Bone marrow (tissue), 2 donors: ENCODE results near the gene ZNF638.

Source experiments
- DNase-seq, 2 donors: peaks; one replicate each; lab custom pipeline; 2025; lab: John Stamatoyannopoulos, UW

Gene ZNF638

DNA sequence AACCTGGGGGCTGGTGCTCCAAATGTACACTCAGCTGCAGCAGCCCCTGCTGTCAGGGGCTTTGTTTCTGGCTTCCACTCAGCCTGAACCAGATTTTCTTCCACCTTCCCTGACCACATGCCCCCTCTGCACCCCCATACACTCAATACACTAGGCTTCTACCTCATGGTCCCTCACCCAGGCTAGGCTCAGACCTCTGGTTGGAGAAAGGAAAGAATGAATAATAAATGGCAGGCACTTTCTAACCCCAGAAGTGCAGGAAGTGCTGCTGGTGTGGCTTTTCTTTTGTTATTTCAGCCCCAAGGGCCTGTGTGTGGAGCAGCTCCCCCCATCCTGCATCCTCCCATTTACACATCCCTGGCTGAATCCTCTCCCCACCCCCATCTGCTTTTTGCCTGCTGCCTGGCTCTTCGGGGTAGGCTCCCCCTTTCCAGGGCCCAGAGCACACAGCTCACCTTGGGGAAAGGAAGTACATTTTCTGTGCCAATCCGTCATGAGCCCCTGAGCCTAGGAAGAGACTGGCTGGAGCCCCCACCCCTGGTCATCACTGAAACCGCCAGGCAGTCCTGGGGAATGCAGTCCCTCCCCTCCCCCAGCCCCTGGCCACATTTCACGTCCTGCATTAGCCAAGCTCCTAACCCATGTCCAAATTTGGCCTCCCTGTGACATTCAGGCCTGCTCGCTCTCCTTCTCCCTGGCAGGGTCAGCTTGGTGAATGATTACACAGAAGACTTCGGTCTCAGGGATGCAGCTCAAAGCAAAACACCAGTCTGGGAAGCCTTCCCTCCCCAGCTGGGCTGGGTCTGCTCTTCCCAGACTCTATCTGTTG is 124.4 kb downstream of the ZNF638 start:
- DNase-seq, result no peak

DNA sequence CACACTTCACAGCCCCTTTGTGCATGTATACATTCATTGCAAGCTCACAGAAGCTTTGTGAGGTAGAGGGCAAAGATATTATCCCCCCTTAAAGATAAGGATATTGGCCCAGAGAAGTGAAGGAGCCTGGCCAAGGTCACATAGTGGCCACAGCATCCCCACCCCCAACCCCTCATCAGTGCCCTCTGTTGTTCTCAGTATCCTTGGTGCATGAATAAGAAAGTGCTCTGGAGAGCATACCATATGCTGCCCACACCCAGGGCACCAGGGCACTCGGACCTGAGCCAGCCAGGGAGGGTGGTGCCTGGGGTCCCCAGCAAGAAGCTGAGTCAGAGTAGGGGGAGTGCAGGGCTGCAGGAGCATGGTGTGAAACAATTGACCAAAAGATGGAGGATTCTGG is 125.0 kb downstream of the ZNF638 start:
- DNase-seq, result no peak

DNA sequence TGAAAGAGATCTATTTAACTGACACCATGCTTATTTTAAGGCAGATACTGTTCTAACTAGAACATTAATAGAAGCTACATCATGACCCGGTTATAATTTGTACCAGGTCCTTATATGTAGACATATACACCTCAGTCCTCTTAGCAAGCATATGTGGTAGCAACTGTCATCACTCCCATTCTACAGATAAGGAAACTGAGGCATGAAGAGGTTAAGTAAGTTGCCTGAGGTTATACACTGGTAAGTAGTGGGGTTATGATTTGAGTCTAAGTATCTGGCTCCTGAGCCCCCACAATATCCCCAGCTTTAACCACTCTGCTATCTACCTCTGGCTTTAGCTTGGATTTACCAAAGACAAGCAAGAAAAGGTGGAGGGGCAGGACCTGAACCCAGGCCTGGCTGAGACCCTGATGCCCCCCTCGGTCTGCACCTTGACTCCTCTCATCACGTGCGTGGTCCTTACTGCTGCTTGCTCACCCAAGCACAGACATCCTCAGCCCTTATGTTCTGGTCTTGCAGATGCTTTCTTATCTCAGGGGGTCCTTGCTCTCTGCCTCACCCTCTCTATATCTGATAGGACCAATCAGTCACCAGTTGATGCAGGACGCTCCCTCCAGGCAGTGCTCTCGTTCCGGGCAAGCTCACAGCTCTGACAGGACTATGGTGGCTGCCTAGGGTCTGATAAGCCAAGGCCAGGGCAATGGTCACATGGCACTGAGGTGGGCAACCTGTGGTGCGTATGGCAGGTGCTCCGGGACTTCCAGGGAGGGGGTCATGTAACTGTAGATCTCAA is 125.7 kb downstream of the ZNF638 start:
- no peak for DNase-seq

DNA sequence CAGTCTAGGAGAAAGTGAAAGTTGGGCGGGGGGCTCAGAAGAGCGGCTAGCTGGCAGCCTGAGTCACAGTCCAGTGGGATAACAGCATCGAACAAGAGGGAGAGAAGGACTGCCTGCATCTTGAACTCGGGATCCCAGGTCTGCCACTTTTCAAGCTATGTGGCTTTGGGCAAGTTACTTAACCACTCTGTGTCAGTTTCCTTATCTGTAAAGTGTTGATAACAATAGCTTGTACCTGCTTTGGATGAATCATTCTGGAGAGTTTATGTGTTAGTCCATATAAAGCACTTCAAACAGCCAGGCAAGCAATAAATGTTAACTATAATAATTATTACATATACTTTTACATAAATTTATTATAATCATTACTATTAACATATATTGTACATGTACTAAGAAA is 126.3 kb downstream of the ZNF638 start:
- no peak for DNase-seq

DNA sequence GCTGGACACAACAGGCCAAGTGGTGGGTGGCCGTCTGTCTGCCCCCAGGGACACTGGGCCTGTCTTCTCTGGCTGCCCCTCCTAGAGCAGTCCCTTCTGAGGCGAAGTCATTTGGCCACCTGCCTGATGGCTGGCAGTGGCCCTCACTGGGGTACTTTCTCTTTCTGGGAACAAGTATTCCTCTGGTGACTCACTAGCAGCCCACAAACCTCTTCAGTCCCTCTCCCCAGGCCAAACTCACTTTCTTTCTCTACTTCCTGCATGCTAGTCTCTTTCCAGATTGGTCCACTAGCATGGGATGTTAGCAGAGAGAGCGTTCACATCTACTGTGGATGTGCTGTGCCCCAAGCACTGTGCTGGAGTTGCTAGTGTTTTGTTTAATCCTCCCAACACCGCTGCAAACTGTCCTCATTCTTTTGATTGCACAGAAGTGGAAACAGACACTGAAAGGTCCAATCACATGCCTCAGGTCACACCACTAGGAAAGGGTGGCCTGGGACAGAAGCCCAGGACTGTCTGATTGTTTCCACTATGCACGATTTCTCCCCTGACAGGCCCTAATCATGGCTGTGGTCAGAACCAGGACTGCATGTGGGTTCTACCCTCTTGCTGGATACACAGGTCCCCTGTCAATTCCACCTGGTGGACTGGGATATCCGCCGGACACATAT is 127.0 kb downstream of the ZNF638 start:
- DNase-seq, result no peak

DNA sequence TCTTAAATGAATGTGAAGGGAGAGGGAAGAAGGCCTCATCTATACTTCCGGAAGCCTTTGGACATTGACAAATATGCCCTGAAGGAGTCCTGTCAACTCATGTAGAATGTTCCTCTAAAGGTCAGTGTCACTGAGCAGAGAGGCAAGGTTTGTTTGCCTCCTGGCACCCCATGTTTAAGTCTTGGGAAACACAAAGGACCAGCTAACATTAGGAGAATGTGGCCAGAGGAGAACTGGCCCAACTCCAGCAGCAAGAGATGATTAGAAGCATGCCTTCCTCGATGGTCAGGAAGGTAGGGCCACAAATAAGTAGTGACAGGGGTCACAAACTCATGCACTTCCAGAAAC is 127.5 kb downstream of the ZNF638 start:
- DNase-seq, result no peak

DNA sequence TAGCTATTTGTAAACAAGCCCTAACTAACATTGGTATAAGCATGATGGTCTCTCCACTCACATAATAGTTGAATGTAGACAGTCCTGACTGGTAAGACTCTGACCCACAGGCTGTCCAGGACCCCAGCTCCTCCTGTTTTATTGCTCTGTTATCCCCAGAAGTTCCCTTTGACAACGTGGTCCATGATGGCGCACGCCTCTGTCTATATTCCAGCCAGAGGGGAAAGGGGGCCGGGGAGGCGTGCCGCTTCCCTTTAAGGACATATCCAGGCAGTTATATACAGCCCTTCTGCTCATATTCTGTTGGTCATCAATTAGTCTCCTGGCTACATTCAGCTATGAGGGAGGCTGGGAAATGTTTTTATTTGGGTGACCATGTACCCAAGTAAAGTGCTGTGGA is 128.5 kb downstream of the ZNF638 start:
- no peak for DNase-seq

DNA sequence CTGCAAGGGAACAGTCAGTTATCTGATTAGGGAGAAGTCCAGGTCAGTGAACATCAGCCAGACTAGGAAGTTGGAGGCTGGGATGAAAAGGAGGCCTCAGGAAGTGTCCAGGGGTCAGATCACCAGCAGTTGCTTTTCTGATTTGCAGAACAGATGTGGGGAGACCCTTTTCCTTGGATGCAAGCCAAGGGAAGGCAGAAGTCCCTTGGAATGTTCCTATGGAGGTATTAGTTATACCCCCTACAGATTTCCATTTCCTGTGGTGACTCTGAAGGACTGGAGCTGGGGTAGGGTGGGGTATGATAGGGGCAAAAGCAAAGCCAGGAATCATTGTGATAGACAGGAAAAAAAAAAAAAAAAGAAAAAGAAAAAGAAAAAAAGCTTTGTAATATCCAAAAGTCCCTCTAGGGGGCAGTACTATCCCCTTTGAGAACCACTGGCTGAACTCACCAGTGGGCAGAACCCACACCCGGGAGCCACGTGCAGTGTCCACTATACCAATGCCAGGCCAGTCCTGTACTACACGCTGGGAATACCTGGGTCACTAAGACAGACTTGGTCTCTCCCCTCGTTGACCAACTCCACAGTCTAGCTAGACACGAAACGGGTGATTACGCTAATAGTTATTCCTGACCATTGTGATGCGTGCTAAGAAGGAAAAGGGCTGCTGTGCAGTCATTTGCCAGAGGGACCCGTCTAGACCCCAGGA is 129.2 kb downstream of the ZNF638 start:
- DNase-seq, result no peak

DNA sequence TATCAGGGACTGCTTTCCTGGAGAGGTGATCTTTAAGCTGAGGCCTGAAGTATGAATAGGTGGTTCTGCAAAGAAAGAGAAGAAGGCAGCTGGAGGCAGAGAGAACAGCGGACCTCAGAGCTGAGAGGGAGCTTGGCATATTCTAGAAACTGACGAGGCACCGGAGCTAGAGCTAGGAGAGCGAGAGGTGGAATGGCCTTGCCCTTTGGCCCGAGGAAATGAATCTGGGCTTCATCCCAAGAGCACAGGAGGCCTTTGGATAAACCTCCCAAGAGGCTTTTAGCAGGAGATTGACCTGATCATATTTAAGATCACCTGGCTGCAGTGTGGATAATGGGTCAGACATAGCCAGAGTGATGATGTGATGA is 129.7 kb downstream of the ZNF638 start:
- no peak for DNase-seq

DNA sequence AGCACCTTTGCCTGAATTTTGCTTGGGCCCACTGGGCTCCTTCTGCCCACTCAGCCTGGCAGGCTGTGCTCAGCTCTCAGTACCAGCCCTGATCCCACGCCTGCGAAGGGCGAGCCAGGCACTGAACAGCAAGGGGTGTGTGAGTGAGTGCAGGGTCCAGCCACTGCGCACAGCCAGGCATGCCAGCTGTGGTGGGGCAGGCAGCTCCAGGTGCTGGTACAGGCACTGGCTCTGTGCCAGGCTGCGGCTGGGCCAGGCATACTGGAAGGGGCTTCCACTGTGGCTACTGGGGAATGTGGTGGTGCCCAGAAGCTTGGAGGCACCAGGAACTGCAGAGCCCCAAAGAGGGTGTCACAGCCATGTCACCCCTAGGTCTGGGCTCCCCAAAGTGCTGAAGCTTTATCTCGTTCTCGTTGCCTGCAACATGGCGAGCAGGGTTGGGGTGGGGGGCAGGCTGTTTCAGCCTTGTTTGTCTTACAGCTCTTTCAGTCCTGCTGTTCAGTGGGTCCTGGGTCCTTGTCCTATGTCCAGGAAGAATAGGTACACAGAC is 130.5 kb downstream of the ZNF638 start:
- DNase-seq, result no peak

DNA sequence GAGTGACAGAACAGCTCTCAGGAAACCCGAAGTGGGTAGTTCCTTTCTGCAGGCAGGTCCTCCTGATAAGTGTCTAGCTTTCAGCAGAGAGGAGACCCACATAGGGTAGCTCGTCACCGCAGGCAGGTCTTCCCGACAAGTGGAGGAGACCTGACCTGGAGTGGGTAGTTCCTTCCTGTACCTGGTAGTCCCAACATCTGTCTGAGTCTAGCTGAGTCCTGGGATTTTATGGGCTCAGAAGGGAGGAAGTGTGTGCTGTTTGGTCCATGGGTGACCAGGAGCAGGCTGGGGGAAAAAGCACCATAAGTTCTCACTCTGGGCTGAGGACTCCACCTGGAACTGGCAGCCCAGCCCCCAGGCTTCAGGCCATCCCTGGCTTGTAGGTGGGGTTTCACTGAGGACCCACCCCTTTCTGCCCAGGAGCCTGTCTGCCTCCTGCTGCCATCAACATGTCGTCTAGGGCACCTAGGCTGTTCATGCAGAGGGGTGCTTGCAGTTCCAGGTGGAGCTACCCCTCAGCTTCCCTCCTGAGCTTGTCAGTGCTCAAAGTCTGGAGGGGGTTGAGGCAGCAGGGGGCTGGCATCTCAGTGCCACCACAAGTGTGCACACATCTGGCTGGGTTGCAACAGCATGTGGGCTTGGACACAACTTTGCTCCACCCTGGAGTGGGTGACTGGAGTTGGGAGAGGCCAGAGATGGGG is 131.2 kb downstream of the ZNF638 start:
- no peak for DNase-seq

DNA sequence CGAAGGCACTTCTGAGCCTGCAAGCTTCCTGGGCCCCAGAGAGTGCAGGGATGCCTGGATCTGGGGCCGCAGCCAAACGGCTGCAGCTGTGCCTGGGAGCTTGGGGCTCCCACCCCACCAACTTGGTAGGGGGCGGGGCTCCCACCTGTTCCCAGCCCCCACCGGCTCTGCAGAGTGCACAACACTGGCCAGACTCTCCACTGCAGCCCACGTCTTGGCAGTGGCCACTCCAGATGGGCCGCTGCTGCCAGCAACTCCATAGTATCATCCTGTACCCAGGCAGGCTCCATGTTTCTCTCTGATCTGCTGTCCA is 131.7 kb downstream of the ZNF638 start:
- no peak for DNase-seq

DNA sequence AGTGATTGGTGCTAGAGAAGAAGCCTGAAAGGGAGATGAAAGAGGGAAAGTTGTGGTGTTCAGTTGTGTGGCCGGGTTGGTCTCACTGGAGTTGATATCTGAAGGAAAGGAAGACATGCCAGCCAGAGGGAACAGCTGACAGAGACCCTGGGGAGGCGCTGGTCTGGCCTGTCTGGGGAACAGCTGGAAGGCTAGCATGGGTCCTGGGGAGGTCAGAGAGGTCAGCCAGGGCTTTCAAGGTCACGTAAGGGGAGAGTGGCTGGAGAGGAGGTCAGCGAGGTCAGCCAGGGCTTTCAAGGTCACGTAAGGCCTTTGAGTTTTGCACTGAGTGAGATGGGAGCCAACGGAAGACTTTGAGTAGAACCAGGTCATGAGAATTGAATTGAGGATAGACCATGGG is 132.8 kb downstream of the ZNF638 start:
- no peak for DNase-seq

DNA sequence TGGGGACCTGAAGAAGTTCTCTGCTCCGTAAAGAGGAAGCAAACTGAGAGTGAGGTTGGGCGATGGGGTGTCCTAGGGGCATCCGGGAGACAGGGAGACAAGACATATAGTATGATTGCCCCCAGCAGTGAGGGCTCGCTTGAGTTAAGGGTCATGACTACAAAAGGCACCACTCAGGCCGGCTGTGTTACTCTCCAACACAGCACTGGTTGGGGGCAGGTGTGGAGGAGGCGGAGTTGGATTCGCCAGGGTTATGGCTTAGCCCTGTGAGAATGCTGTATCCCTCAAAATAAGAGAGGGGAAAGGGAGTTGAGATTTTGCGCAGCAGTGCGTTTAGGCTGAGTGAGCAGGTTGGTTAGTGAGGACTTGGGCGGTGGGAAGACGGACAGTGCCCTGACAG is 133.8 kb downstream of the ZNF638 start:
- DNase-seq, result no peak

DNA sequence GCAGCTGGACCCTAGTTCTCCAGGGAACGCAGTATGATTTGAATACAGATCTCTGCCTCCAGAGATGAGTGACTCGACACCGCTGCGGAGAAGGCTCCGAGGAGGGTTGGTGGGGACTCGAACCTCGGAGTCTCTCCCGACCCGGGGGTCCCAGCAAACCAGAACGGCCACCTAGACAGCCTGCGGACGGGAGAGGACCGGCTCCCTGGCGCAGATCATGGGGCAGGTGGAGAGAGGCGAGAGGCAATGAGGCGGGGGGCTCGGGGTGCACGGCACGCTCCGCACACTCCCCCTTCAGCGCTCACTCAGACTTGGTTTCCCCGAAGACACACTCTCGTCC is 134.3 kb downstream of the ZNF638 start:
- DNase-seq, result no peak

DNA sequence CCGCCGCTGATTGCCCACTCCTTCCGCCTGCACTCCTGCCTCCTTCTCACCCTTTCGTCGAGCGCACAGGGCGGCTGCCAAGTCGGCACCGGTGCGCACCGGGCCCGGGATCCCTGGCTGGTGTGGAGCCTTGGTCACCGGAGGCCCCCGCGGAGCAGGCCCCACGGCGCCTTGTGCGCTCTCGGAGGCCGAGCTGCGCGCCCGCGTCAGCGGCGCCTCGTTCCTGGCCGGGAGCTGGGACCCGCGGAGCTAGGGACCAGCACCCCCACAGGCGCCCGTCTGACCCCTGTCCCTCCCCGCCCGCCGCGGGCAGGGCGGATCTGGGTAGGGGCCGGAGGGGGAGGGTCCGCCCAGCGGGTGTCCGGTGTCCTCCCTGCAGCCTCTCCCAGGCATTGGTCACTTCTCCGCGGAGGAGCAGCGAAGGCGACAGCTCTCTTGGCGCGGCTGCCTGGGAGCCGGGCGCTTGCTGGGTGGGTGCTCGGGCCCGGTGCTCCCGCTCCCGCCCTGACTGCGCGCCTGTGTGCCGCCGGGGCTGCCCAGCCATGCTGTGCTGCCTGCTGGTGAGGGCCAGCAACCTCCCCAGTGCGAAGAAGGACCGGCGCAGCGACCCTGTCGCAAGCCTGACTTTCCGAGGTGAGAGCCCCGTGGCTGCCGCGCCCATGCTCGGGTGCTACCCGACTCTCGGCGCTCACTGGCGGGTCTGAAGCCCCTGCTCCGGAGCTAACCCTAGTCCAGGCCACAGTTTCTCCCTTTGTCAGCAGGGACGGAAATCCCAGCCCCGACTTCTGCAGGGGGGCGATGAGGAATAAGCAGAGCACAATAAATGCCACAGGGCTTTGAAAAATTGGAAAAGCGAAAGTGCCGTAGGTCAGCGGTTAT is 135.0 kb downstream of the ZNF638 start:
- DNase-seq, result no peak

DNA sequence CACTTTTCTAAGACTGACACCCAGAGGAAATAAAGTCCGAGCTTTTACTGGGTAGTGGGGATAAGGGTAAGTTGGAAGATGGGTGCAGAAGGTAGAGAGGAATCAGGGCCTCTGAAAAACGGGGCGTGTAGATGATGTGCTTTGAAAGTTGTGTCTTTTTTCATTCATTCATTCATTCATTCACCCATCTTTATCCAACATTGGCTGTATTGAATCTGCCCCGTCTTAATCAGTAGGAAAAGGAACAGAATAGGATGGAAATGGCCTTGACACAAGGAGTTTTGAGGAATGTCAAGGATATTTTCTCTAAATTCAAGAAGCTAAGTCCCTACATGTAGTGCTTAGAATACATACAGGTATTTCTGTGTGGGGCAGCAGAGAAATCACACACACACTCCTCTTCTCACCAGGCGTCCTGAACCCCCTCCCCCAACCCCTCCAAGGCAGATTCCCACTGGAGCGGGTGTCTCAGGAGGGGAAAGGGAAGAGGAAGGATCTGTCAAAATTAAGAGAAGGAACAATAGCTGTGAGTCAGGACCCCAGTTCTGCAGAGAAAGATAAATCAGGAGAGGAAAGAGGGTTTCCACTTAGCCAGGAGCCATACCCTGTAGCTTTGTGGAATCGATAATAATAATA is 135.7 kb downstream of the ZNF638 start:
- DNase-seq, result no peak

DNA sequence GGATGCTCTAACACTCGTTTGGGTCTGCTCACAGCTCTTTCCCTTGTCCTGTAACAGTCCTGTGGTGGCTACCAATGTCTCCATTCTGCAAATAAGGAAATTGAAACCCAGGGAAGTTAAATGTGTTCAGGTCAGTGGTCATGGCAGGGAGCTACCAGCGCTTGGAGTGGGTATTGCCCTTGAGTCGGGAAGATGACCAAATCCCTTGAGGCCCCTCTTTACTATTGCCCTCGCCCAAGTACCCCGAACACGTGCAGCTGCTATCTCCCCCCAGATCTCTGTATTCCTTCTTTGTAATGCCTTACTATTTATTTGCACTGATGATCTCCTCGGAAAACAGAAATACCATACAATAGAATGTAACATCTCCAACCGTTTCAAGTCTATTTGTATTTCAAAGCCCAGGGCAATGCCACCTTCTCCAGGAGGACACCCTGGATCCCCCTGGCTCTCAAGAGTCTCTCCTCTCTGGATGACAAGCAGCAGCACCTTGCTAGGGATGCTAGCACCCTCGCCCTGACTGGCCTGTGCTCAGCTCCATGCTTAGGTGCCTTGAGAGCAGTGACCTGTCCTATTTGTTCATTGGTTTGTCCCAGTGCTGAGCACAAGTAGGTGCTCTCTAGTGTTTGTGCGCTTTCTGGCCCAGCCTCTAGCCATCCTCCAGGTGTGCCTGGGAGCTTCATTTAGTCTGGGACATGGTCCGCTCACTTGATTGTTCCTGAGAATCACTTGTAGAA is 136.9 kb downstream of the ZNF638 start:
- no peak for DNase-seq
